Measurements from ENCODE around the gene CDH13.

Gene CDH13

DNA sequence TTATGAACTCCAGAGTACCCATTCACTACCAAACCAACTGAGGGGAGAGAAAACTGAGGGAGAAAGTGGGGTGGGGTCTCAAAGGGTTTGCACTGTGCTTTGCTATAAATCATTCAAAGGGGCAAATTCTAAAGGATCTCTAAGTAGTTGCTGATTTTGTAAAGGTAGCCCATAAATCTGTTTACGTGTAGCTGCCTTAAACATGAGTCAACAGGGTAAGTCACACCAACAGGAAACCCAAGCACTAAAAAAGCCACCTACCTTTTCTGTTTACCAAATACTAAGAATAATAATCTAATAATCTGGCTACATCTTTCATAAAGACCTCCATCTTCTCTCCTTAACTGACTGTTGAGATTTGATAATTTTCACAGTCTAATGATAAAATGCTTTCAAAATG lies 1172.6 kb downstream of the CDH13 start:
- ATAC-seq (ENCODE audit: insufficient read depth, low read depth): no peak
- Histone ChIP-seq H3K4me2 (ENCODE audit: insufficient read depth, low read length) (no peak overlapping the region), H3K36me3 (ENCODE audit: insufficient read depth, low read length) (no peaks in the 10 kb centered on the region), H4K20me1 (ENCODE audit: insufficient read depth, low read length) (no peaks in the 10 kb centered on the region), H3K27ac (ENCODE audit: low read length) (no peak overlapping the region), H3K4me1 (ENCODE audit: insufficient read depth, low read length) (no peaks in the 10 kb centered on the region), H3K79me2 (ENCODE audit: insufficient read depth, low read length) (no peaks in the 10 kb centered on the region), H3K9me3 (ENCODE audit: insufficient read depth, low read length, severe bottlenecking) (no peaks in the 10 kb centered on the region), H3K27me3 (ENCODE audit: insufficient read depth, low read length, poor library complexity) (peaks cover 9% of the 10 kb centered on the region), H3K9ac (ENCODE audit: low read depth, low read length) (no peak overlapping the region), H3K4me3 (ENCODE audit: low read depth in 1 of 2, low read length in 2 of 2) (no peak overlapping the region), H2AFZ (ENCODE audit: low read depth, low read length) (no peak overlapping the region)
- no peak for DNase-seq
- TF ChIP-seq, protein P1, sequence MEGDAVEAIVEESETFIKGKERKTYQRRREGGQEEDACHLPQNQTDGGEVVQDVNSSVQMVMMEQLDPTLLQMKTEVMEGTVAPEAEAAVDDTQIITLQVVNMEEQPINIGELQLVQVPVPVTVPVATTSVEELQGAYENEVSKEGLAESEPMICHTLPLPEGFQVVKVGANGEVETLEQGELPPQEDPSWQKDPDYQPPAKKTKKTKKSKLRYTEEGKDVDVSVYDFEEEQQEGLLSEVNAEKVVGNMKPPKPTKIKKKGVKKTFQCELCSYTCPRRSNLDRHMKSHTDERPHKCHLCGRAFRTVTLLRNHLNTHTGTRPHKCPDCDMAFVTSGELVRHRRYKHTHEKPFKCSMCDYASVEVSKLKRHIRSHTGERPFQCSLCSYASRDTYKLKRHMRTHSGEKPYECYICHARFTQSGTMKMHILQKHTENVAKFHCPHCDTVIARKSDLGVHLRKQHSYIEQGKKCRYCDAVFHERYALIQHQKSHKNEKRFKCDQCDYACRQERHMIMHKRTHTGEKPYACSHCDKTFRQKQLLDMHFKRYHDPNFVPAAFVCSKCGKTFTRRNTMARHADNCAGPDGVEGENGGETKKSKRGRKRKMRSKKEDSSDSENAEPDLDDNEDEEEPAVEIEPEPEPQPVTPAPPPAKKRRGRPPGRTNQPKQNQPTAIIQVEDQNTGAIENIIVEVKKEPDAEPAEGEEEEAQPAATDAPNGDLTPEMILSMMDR (IDR thresholded peaks at IDR 0.05; ENCODE audit: borderline replicate concordance, extremely low read depth, low read length, poor library complexity, severe bottlenecking): no peak
- no peak for TF ChIP-seq EZH2 (IDR thresholded peaks at IDR 0.05; ENCODE audit: borderline replicate concordance, low read depth, low read length, severe bottlenecking)

DNA sequence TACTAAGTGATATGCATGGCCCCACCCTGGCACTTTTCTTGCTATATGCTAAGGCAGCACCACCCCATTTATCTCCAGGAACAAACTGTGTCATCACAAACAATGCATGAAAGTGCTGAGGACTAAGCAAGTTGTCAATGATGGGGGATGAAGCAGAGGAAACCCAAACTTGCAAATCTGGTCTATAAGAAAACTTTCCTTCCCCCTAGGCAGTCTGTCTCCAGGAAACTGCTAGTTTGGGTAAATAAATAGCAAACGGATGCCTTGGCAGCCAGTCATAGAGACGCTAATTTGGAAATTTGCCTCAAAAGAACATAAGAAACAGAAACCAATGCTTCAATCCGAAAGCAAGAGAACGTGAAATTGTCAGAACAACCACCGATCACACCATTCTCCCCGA lies 1175.4 kb downstream of the CDH13 start:
- Histone ChIP-seq H3K27me3 (ENCODE audit: insufficient read depth, low read length, poor library complexity) (peaks cover 3% of the 10 kb centered on the region), H3K79me2 (ENCODE audit: insufficient read depth, low read length) (no peaks in the 10 kb centered on the region), H3K27ac (ENCODE audit: low read length) (no peak overlapping the region), H2AFZ (ENCODE audit: low read depth, low read length) (no peak overlapping the region; the same call in 1 of the 2 replicates), H3K4me1 (ENCODE audit: insufficient read depth, low read length) (peaks cover 2% of the 10 kb centered on the region), H3K36me3 (ENCODE audit: insufficient read depth, low read length) (no peaks in the 10 kb centered on the region), H3K4me3 (ENCODE audit: low read depth in 1 of 2, low read length in 2 of 2) (no peak overlapping the region), H3K9me3 (ENCODE audit: insufficient read depth, low read length, severe bottlenecking) (no peaks in the 10 kb centered on the region), H3K9ac (ENCODE audit: low read depth, low read length) (no peak overlapping the region), H3K4me2 (ENCODE audit: insufficient read depth, low read length) (no peak overlapping the region), H4K20me1 (ENCODE audit: insufficient read depth, low read length) (no peaks in the 10 kb centered on the region)
- TF ChIP-seq EZH2 (IDR thresholded peaks at IDR 0.05; ENCODE audit: borderline replicate concordance, low read depth, low read length, severe bottlenecking): no peak
- TF ChIP-seq, protein P1 (IDR thresholded peaks at IDR 0.05; ENCODE audit: borderline replicate concordance, extremely low read depth, low read length, poor library complexity, severe bottlenecking): no peak
- DNase-seq (no peak), ATAC-seq (ENCODE audit: insufficient read depth, low read depth) (no peak)

DNA sequence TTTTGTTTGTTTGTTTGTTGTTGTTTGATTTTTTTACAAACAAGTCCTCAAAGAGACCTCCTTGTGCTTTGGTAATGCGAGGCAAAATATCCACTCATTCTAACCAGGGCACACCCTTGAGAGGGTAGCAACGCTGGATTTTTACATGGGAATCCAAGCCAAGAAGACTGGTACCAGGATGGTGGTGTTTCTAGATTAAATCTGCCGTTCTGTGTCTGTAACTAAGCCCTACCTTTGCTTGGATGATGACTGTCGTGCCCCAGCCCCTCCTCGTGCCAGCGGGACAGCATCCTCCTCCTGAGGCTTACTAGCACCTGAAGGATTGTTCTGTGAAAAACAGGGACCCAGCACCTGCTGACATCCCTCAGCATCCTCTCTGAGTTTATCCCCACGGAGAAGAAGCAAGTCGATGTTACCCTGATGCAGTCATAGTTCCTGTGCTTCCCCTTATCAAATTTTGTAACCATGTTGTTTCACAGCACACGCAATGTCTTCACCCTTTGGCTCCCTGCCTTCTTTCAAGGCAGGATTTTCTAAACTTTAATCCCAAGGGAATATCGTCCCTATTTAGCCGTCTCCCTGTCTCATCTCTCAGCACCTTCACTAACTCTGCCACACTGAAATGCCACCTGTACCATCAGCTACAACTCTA lies 1175.9 kb downstream of the CDH13 start:
- Histone ChIP-seq H3K4me2 (ENCODE audit: insufficient read depth, low read length) (no peak overlapping the region), H3K27me3 (ENCODE audit: insufficient read depth, low read length, poor library complexity) (peaks cover 3% of the 10 kb centered on the region), H3K79me2 (ENCODE audit: insufficient read depth, low read length) (no peaks in the 10 kb centered on the region), H4K20me1 (ENCODE audit: insufficient read depth, low read length) (no peaks in the 10 kb centered on the region), H3K9ac (ENCODE audit: low read depth, low read length) (no peak overlapping the region), H3K36me3 (ENCODE audit: insufficient read depth, low read length) (no peaks in the 10 kb centered on the region), H3K27ac (ENCODE audit: low read length) (no peak overlapping the region), H3K9me3 (ENCODE audit: insufficient read depth, low read length, severe bottlenecking) (no peaks in the 10 kb centered on the region), H2AFZ (ENCODE audit: low read depth, low read length) (no peak overlapping the region), H3K4me3 (ENCODE audit: low read depth in 1 of 2, low read length in 2 of 2) (no peak overlapping the region), H3K4me1 (ENCODE audit: insufficient read depth, low read length) (peaks cover 7% of the 10 kb centered on the region)
- ATAC-seq (ENCODE audit: insufficient read depth, low read depth) (no peak), DNase-seq (no peak)
- TF ChIP-seq EZH2 (IDR thresholded peaks at IDR 0.05; ENCODE audit: borderline replicate concordance, low read depth, low read length, severe bottlenecking): no peak

DNA sequence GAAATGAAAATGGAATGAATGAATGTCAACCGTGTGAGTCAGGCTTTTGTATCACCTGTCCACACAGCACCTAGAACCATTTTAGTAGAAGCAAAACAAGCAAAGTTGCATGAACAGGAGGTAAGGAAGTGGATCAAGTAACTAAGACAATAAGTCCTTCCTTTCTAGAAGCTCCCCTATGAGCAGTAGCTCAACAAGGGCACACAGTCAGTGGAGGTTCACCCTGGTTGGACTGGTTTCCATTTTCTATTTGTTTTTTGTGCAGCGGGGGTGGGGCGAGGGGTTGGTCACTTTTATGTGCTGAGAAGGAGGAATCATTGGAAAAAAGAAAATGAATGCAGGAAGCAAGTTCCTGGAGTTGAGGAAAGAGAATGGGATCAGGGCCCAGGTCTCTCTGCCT lies 1177.0 kb downstream of the CDH13 start:
- Histone ChIP-seq H3K36me3 (ENCODE audit: insufficient read depth, low read length) (peaks cover 1% of the 10 kb centered on the region; the same call in 1 of the 2 replicates), H3K4me2 (ENCODE audit: insufficient read depth, low read length) (no peak overlapping the region), H3K9me3 (ENCODE audit: insufficient read depth, low read length, severe bottlenecking) (no peaks in the 10 kb centered on the region), H4K20me1 (ENCODE audit: insufficient read depth, low read length) (peaks cover 4% of the 10 kb centered on the region), H3K9ac (ENCODE audit: low read depth, low read length) (no peak overlapping the region), H3K27ac (ENCODE audit: low read length) (no peak overlapping the region), H3K79me2 (ENCODE audit: insufficient read depth, low read length) (peaks cover 10% of the 10 kb centered on the region), H2AFZ (ENCODE audit: low read depth, low read length) (no peak overlapping the region), H3K27me3 (ENCODE audit: insufficient read depth, low read length, poor library complexity) (peaks cover 3% of the 10 kb centered on the region), H3K4me3 (ENCODE audit: low read depth in 1 of 2, low read length in 2 of 2) (no peak overlapping the region), H3K4me1 (ENCODE audit: insufficient read depth, low read length) (peaks cover 11% of the 10 kb centered on the region)
- DNase-seq (no peak), ATAC-seq (ENCODE audit: insufficient read depth, low read depth) (no peak)
- TF ChIP-seq EZH2 (IDR thresholded peaks at IDR 0.05; ENCODE audit: borderline replicate concordance, low read depth, low read length, severe bottlenecking): no peak
- TF ChIP-seq, protein P1 (IDR thresholded peaks at IDR 0.05; ENCODE audit: borderline replicate concordance, extremely low read depth, low read length, poor library complexity, severe bottlenecking): no peak
